Hair follicle dermal papilla cell (primary cell): ENCODE data around the gene TRIML2. TPM values are rescaled to one million over a fixed set of nuclear protein-coding genes. Genes with fewer than 3 reads are reported as not detected.

Source experiments
- small RNA-seq: library from RNA; depleted of rRNA; stranded (forward); fragments of <200 nt; gene quantifications from one replicate; pipeline ENCODE3, GENCODE V24; 2012
- total RNA-seq: library from RNA; depleted of rRNA; stranded (reverse); fragments of >200 nt; gene quantifications from 2 replicates; pipeline ENCODE4 v1.2.3, GENCODE V29; 2012

The TRIML2 gene
- not detected in 2 replicates for total RNA-seq

GRCh38 chr4:188109157-188109755 is at the start of gene TRIML2:
TRIML2 (minus strand) TSS chr4:188109603; CDS start chr4:188105368, 4,235 bp downstream.

GRCh38 chr4:188139141-188139540 is 29.7 kb upstream of the TRIML2 start, which contains the start of gene TRIML1:
TRIML1 (plus strand) TSS chr4:188139441; CDS start chr4:188139559, 118 bp downstream.

Small RNAs within 50 kb of the gene (small RNA-seq; reads per million reads assigned to genes)
- not detected for gene RNU6-173P

Other genes with a start within 250 kb of the TRIML2 start
- gene ZFP42, start 113.8 kb downstream of the TRIML2 start, total RNA-seq: not detected in 2 replicates
- not detected in 2 replicates for gene TRIML1, start 29.8 kb upstream of the TRIML2 start, total RNA-seq